RWPE2 (cell line): ENCODE measurements around the gene REN.

Experiments
- ATAC-seq: fragments of 200-7000 bp; cut with Tn5 transposase; 3 replicates; pipeline ENCODE4 v1.9.1; 2021; ENCODE audit warnings: low read depth
- DNase-seq: peaks from one replicate; pipeline ENCODE4 v3.0.0-alpha.2; 2020; ENCODE audit warnings: low spot score
- H3K27ac ChIP-seq: fragments of 450-650 bp; 2 replicates; pipeline ENCODE4 v1.5.1; 2017; ENCODE audit warnings: mild to moderate bottlenecking; ENCODE audit not compliant: poor library complexity, severe bottlenecking
- H3K27me3 ChIP-seq: fragments of 250-450 bp; sonication (Bioruptor Pico); 2 replicates; pipeline ENCODE4 v1.5.1; 2021; ENCODE audit warnings: mild to moderate bottlenecking, moderate library complexity; ENCODE audit not compliant: insufficient read depth, poor library complexity, severe bottlenecking
- H3K36me3 ChIP-seq: fragments of 250-450 bp; sonication (Bioruptor Pico); 2 replicates; pipeline ENCODE4 v1.5.1; 2020; ENCODE audit warnings: low read depth, mild to moderate bottlenecking, moderate library complexity
- H3K4me1 ChIP-seq: fragments of 250-450 bp; sonication (Bioruptor Pico); 2 replicates; pipeline ENCODE4 v1.5.1; 2021; ENCODE audit warnings: mild to moderate bottlenecking, moderate library complexity; ENCODE audit not compliant: insufficient read depth, poor library complexity, severe bottlenecking
- H3K4me3 ChIP-seq: fragments of 250-450 bp; sonication (Bioruptor Pico); 2 replicates; pipeline ENCODE4 v1.5.1; 2021; ENCODE audit warnings: mild to moderate bottlenecking, moderate library complexity; ENCODE audit not compliant: severe bottlenecking
- H3K9me3 ChIP-seq: fragments of 250-450 bp; sonication (Bioruptor Pico); 2 replicates; pipeline ENCODE4 v1.5.1; 2021; ENCODE audit warnings: mild to moderate bottlenecking, moderate library complexity; ENCODE audit not compliant: severe bottlenecking
- CTCF ChIP-seq: fragments of 450-650 bp; IDR thresholded peaks from one replicate; pipeline ENCODE4 v1.5.1; 2017; ENCODE audit warnings: mild to moderate bottlenecking, moderate library complexity; ENCODE audit not compliant: poor library complexity, severe bottlenecking

Gene REN

DNA sequence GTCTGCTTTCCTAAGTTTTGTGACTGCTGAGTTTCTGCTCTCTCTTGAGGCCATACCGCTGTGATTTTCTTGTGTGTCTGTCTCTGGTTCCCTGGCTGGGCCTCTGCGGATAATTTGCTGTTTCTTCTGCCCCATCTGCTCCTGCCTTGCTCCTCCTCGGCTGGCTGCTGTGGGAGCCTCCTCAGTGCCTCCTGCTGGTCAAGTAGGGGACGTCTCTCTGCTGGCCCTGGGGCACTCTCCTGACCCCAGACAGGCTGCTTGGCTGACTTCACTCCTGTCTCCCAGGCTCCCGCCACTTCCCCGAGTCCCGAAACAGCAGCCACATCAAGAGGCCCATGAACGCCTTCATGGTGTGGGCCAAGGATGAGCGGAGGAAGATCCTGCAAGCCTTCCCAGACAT lies 42.8 kb downstream of the REN start:
- peaks cover 3% of the 10 kb centered on the region for H3K4me1 ChIP-seq
- TF ChIP-seq CTCF: no peak
- H3K27me3 ChIP-seq: no peaks in the 10 kb centered on the region
- ATAC-seq (no peak), DNase-seq (no peak)
- H3K4me3 ChIP-seq: no peak overlapping the region
- H3K9me3 ChIP-seq: no peaks in the 10 kb centered on the region
- H3K36me3 ChIP-seq: peaks cover 47% of the 10 kb centered on the region
- no peak overlapping the region for H3K27ac ChIP-seq

DNA sequence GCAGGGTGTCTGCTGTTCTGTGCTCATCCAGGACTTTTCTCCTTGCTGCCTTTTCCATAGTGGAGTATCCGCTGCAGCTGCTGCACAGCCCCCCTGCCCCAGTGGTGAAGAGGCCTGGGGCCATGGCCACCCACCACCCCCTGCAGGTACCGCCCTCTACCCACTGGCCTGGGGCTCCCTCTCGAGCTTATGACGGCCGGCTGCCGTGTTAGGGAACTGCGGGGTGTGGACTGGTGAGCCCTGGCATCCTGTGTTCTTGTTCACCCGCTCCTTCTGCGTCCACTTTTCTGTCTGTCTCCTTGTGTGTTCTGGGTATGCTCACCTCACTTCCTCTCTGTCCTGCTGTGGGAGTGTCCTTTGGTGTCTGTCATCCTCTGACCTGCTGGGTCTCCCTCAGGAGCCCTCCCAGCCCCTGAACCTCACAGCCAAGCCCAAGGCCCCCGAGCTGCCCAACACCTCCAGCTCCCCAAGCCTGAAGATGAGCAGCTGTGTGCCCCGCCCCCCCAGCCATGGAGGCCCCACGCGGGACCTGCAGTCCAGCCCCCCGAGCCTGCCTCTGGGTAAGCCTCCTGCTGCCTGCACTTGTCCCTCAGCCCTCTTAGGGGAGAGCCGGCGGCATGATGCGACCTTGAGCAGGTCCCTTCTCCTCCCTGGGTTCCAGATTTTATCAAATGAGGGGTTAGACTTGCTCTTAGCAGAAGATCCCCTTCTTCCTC lies 44.1 kb downstream of the REN start:
- DNase-seq: no peak

GRCh38 chr1:204116539-204116938 lies 49.6 kb downstream of the REN start:
- Histone ChIP-seq H3K4me1 (no peaks in the 10 kb centered on the region), H3K27me3 (no peaks in the 10 kb centered on the region), H3K27ac (no peak overlapping the region), H3K4me3 (no peak overlapping the region), H3K36me3 (peaks cover 37% of the 10 kb centered on the region), H3K9me3 (no peaks in the 10 kb centered on the region)
- no peak for ATAC-seq
- DNase-seq: no peak
- TF ChIP-seq CTCF: no peak

More for the DNA sequence above, 44.1 kb downstream of the REN start:
- H3K27ac ChIP-seq: no peak overlapping the region
- H3K4me1 ChIP-seq: no peaks in the 10 kb centered on the region
- no peaks in the 10 kb centered on the region for H3K9me3 ChIP-seq
- H3K4me3 ChIP-seq: no peak overlapping the region
- ATAC-seq: no peak
- H3K27me3 ChIP-seq: no peaks in the 10 kb centered on the region
- peaks cover 54% of the 10 kb centered on the region for H3K36me3 ChIP-seq
- TF ChIP-seq CTCF: no peak

GRCh38 chr1:204115116-204115515 lies 51.0 kb downstream of the REN start:
- no peak for DNase-seq
- no peak for ATAC-seq
- H3K27ac ChIP-seq: no peak overlapping the region
- no peaks in the 10 kb centered on the region for H3K4me1 ChIP-seq
- no peak for TF ChIP-seq CTCF
- H3K9me3 ChIP-seq: no peaks in the 10 kb centered on the region
- peaks cover 37% of the 10 kb centered on the region for H3K36me3 ChIP-seq
- H3K27me3 ChIP-seq: no peaks in the 10 kb centered on the region
- no peak overlapping the region for H3K4me3 ChIP-seq

DNA sequence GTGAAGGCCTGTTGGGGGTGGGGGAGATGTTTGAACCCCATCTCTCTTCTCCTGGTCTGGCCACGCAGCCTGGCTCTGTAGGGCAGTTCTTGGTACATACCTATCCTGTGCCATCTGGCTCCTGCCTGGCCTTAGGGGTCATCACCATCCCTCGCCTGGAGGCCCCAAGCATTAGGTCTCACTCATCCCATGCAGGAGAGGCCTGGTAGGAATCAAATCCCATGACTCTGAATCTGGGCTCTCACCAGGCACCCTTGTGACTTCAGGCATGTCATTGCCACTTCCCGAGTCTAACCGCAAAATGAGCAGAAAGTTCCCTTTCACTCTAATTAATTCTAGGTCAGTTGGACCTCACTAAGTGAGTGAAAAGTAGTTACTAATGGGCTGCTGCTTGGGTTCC lies 51.5 kb downstream of the REN start:
- Histone ChIP-seq H3K36me3 (peaks cover 32% of the 10 kb centered on the region), H3K4me1 (no peaks in the 10 kb centered on the region), H3K27ac (no peak overlapping the region), H3K4me3 (no peak overlapping the region), H3K9me3 (no peaks in the 10 kb centered on the region), H3K27me3 (no peaks in the 10 kb centered on the region)
- DNase-seq (no peak), ATAC-seq (no peak)
- no peak for TF ChIP-seq CTCF
